Stimulated activated naive B cell treated with anti-CD40 and anti-IgM and Interleukin-4, amounts not matched to agents 10 μg/mL and 1 μg/mL and 100 μg/mL, for 72 hours (primary cell): Measurements from ENCODE around the gene SF3B3.

ENCODE experiments used
- ATAC-seq, 2 donors: fragments of 150-1000 bp; cut with Tn5 transposase; replicated peaks; 2 replicates each; pipeline ENCODE4 v1.10.0; 2021; ENCODE audit warnings: moderate library complexity in 1 of 2
- DNase-seq: peaks from one replicate; pipeline ENCODE4 v3.0.0; 2021
- H3K27ac Mint-ChIP-seq: one replicate; pipeline ENCODE4 v1.8.0; 2022; ENCODE audit warnings: mild to moderate bottlenecking, mixed read lengths
- H3K27me3 Mint-ChIP-seq, 2 donors: one replicate each; pipeline ENCODE4 v1.8.0; 2022; ENCODE audit warnings: mixed read lengths in 2 of 2
- H3K36me3 Mint-ChIP-seq, 2 donors: one replicate each; pipeline ENCODE4 v1.8.0; 2022; ENCODE audit warnings: mixed read lengths in 2 of 2, mild to moderate bottlenecking in 1 of 2
- H3K4me1 Mint-ChIP-seq, 2 donors: one replicate each; pipeline ENCODE4 v1.8.0; 2022; ENCODE audit warnings: mixed read lengths in 2 of 2, mild to moderate bottlenecking in 1 of 2
- H3K4me3 Mint-ChIP-seq, 2 donors: one replicate each; pipeline ENCODE4 v1.8.0; 2022; ENCODE audit warnings: mild to moderate bottlenecking in 2 of 2, mixed read lengths in 2 of 2, moderate library complexity in 1 of 2
- H3K9me3 Mint-ChIP-seq, 2 donors: one replicate each; pipeline ENCODE4 v1.8.0; 2022; ENCODE audit warnings: mixed read lengths in 2 of 2, mild to moderate bottlenecking in 1 of 2

SF3B3 gene

DNA sequence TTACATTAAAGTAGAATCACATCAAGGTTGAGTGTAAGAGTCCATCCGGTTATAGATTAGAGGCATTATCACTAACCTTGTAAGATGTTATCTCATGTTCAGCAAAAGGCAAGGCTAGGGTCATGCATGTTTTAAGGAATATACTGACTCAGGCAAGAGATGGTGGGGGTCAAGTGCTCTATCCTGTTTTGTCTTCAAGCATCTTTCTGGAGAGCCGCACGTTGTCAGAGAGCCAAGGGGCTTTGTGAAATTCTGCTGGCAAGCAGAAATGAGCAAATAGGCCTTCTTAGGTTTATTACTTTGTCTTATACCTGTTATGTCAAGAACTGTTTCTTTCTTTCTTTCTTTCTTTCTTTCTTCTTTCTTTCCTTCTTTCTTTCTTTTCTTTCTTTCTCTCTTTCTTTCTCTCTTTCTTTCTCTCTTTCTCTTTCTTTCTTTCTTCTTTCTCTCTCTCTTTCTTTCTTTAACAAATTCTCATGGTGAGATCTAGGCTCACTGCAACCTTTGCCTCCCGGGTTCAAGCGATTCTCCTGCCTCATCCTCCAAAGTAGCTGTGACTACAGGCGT is 75.4 kb downstream of the SF3B3 start:
- Mint-ChIP-seq H3K27ac (no peak overlapping the region), H3K27me3 (peaks cover 12 to 14% of the 10 kb centered on the region in 2 donors), H3K36me3 (no peaks in the 10 kb centered on the region), H3K4me3 (no peak overlapping the region), H3K9me3 (no peaks in the 10 kb centered on the region), H3K4me1 (no peaks in the 10 kb centered on the region)
- ATAC-seq = no peak
- no peak for DNase-seq

DNA sequence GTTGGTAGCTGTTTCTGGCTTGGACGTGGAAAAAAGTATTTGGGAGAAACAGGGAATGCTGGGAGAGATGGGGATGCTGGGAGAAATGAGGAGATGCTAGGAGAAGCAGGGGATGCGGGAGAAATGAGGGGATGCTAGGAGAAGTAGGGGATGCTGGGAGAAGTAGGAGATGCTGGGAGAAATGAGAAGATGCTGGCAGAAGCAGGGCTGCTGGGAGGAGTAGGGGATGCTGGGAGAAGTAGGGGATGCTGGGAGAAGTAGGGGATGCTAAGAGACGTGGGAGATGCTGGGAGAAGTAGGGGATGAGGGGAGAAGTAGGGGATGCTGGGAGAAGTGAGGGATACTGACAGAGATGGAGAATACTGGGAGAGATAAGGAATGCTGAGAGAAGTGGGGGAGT is 77.1 kb downstream of the SF3B3 start:
- no peak for DNase-seq
- H3K27me3 Mint-ChIP-seq = peaks cover 12 to 14% of the 10 kb centered on the region in 2 donors
- no peaks in the 10 kb centered on the region for H3K36me3 Mint-ChIP-seq
- H3K4me1 Mint-ChIP-seq = peaks cover 0 to 2% of the 10 kb centered on the region in 2 donors
- no peaks in the 10 kb centered on the region for H3K9me3 Mint-ChIP-seq
- H3K27ac Mint-ChIP-seq = no peak overlapping the region
- H3K4me3 Mint-ChIP-seq = no peak overlapping the region
- ATAC-seq = no peak

DNA sequence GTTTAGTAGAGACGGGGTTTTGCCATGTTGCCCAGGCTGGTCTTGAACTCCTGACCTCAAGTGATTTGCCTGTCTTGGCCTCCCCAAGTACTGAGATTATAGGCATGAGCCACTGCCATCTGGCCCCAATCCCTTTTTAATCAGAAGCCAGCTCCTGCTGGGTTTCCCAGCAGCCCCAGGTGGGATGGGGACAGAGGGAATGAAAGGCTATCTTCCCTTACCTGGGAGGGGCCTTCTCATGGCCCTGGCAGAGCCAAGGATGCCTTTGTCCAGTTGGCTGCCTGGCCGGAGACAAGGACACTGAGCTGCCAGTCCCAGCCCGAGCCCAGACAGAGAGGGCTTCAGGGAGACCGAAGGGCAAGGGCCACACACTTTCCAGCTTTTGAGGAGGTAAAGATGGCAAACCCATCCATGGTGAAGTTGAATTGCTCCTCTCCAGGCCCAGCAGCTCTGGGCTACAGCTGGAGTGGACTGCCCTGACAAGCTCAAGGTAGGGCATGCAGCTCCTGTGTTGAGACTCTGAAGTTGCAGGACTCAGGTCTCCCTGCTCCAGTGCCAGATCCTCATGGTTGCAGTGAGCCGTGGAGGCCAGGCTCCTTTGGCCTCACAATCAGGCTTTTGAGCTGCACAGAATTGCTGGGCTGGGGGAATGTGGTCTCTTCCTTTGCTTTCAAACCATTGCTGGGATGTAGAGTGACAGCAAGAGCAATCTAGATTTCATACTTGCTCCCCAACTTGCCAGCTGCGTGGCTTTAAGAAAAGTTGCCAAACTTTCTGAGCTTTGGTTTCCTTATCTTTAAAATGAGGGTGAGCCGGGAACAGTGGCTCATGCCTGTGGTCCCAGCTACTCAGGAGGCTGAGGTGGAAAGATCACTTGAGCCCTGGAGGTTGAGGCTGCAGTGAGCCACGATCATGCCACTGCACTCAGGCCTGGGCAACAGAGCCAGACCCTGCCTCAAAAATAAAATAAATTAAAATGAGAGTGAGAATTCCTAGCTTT is 78.3 kb downstream of the SF3B3 start:
- H3K27ac Mint-ChIP-seq = no peak overlapping the region
- H3K9me3 Mint-ChIP-seq = no peaks in the 10 kb centered on the region
- H3K4me3 Mint-ChIP-seq = no peak overlapping the region
- no peak for DNase-seq
- no peaks in the 10 kb centered on the region for H3K36me3 Mint-ChIP-seq
- no peak for ATAC-seq
- H3K27me3 Mint-ChIP-seq = peaks cover 12 to 14% of the 10 kb centered on the region in 2 donors
- H3K4me1 Mint-ChIP-seq = peaks cover 0 to 2% of the 10 kb centered on the region in 2 donors

DNA sequence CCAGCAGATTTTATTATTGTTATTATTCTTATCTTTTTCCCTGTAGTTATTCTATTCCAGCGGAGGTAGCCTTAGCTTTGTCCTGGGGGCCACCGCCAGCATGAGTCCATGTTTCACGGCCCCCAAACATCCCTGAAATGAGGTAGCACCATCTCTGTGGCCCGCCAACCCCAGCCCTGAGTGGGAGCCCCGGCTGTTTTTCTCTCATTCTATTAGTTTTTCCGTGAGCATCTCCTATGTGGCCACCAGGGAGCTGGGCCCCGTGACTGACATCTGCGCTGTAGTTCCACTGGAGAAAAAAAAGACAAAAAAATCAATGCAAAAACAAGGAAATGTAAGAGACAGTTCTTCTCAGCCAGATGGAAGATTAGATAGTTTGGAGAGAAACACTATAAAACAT is 79.2 kb downstream of the SF3B3 start:
- no peaks in the 10 kb centered on the region for H3K36me3 Mint-ChIP-seq
- ATAC-seq = no peak
- DNase-seq = no peak

DNA sequence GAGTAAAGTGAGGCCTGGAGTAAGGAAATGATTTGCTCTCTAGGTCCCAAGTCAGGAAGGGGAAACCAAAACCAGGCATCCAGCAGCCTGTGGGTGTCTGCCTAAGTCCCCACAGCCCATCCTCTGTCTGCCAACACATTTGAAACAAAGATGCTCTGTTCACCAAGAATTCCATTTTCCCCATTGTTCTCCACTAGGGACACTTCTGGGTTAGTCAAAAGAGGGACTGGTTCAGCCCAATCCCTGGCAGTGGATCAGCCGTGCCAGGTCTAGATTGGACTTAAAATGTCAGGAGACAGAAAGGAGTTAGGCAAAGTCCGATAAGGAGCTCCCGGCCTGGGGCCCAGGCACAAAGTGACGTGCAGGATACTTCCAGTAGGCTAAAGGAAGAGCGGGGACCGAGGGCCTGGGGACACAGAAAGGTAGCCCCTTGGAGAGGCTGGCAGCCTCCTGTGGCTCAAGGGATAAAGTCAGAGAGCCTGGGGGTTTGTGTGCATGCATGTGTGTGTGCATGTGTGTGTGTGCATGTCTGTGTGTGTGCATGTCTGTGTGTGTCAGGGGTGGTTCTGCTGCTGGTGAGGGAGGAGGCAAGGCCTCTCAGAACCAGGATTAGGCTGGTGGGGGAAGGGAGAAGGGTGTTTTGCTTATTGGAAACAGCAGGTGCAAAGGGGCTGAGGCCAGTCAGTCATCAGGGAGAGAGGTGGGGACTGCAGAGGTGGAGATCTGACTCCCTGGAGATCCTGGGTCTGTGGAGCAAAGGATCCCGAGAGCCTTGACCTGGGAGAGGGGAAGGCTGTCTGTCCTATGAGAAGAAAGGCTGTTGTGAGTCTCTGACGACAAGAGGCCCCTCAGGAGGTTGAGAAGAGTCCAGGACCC is 81.0 kb downstream of the SF3B3 start:
- H3K4me1 Mint-ChIP-seq = peaks cover 0 to 2% of the 10 kb centered on the region in 2 donors
- peaks cover 18 to 20% of the 10 kb centered on the region in 2 donors for H3K27me3 Mint-ChIP-seq
- no peak for DNase-seq
- H3K9me3 Mint-ChIP-seq = no peaks in the 10 kb centered on the region
- H3K36me3 Mint-ChIP-seq = no peaks in the 10 kb centered on the region
- H3K27ac Mint-ChIP-seq = no peak overlapping the region
- ATAC-seq = no peak
- no peak overlapping the region for H3K4me3 Mint-ChIP-seq

More for the DNA sequence above, 79.2 kb downstream of the SF3B3 start:
- H3K27me3 Mint-ChIP-seq = peaks cover 12 to 20% of the 10 kb centered on the region in 2 donors
- H3K4me1 Mint-ChIP-seq = peaks cover 0 to 2% of the 10 kb centered on the region in 2 donors
- H3K9me3 Mint-ChIP-seq = no peaks in the 10 kb centered on the region
- H3K4me3 Mint-ChIP-seq = no peak overlapping the region
- H3K27ac Mint-ChIP-seq = no peak overlapping the region

DNA sequence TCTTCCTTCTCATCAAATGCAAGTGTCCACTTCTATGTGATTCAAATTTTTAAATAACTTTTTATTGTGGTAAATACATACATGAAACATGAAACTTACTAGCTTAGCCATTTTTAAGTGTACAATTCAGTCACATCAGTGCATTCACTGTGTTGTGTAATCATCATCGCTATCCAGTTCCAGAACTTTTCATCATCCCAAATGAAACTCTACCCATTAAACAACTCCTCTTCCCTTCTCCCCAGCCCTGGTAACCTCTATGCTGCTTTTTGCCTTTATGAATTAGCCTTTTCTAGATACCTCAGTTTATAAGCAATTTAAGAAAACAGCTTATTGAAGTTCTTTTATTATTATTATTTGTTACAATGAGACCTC is 81.7 kb downstream of the SF3B3 start:
- H3K27me3 Mint-ChIP-seq = peaks cover 14 to 16% of the 10 kb centered on the region in 2 donors
- ATAC-seq (no peak), DNase-seq (no peak)
- no peaks in the 10 kb centered on the region for H3K36me3 Mint-ChIP-seq
- no peak overlapping the region for H3K4me3 Mint-ChIP-seq
- H3K4me1 Mint-ChIP-seq = peaks cover 0 to 2% of the 10 kb centered on the region in 2 donors
- H3K9me3 Mint-ChIP-seq = no peaks in the 10 kb centered on the region
- H3K27ac Mint-ChIP-seq = no peak overlapping the region

DNA sequence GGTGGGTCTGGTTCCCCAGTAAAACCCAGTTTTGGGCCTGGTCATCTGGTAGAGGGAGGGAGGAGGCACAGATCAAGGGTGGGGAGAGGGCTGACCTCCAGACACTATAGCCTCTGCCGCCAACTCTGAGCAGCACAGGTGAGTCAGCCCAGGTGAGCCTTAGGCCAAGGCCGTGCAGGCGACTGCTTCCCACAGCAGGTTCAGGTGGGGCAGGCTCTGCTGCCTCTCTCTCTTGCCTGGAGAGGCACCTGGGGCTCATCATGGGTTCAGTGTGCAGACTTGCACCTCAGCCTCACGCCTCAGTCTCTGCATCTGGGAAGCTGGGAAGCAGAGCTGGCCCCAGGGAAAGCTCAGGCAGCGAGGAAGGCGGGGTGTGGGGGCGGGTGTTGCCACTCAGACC is 84.9 kb downstream of the SF3B3 start:
- ATAC-seq (no peak), DNase-seq (no peak)
- peaks cover 0 to 2% of the 10 kb centered on the region in 2 donors for H3K4me1 Mint-ChIP-seq
- H3K4me3 Mint-ChIP-seq = no peak overlapping the region
- no peak overlapping the region for H3K27ac Mint-ChIP-seq
- no peaks in the 10 kb centered on the region for H3K36me3 Mint-ChIP-seq
- H3K27me3 Mint-ChIP-seq = peaks cover 9 to 18% of the 10 kb centered on the region in 2 donors
- no peaks in the 10 kb centered on the region for H3K9me3 Mint-ChIP-seq

DNA sequence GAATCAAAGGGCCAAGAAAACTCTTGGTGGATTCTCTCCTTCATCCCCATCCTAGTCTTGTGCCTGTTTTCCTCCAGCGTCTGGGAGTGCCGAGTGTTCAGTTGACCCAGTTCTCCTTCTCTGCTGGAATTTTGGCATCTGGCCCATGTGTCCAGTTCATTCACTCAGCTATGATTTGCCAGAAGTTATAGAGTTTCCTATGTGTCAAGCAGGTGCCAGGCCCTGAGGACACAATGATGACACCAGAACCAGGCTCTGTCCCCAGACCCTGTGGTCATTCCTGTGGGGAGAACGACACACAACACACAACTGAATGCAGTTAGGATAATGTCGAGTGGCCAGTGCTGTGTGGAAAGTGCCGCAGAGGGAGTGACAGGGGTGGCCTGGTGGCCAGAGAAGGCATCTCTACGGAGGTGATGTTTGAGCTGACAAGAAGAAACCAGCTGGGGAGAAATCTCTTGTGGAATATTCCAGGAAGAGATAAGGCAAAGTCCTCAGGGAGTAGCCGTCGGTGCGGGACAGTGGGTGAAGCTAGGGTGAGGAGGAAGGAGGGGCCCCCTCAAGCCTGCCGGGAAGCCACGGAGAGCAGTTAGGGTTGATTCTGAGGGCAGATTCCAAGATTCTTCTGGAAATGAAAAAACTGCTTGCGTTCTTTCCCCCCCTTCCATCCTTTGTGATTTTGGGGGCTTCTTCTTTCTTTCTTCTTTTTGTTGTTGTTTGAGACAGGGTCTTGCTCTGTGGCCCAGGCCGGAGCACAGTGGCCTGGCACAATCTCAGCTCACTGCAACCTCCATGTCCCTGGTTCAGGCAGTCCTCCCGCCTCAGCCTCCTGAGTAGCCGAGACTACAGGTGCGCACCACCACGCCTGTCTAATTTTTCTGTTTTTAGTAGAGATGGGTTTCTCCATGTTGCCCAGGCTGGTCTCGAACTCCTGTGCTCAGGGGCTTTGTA is 86.9 kb downstream of the SF3B3 start:
- no peak overlapping the region for H3K27ac Mint-ChIP-seq
- peaks cover 9 to 18% of the 10 kb centered on the region in 2 donors for H3K27me3 Mint-ChIP-seq
- DNase-seq = no peak
- no peak for ATAC-seq
- H3K36me3 Mint-ChIP-seq = no peaks in the 10 kb centered on the region
- no peak overlapping the region for H3K4me3 Mint-ChIP-seq
- no peaks in the 10 kb centered on the region for H3K9me3 Mint-ChIP-seq
- H3K4me1 Mint-ChIP-seq = no peaks in the 10 kb centered on the region

DNA sequence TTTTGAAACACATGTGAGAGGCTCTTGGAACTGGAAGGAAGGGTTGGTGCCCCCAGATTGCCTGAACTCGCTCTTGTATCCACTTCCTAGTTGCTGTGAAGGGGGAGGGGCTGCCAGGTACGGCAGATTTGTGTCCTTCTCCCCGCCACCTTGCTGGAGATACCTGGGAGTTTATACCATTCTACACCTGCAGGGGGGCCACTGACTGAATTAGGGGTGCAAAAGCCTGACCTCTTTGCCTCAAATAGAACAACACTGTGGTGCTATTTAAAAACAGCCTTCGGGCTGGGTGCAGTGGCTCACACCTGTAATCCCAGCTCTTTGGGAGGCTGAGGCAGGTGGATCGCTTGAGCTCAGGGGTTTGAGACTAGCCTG is 87.6 kb downstream of the SF3B3 start:
- no peak overlapping the region for H3K27ac Mint-ChIP-seq
- H3K4me3 Mint-ChIP-seq = no peak overlapping the region
- H3K4me1 Mint-ChIP-seq = no peaks in the 10 kb centered on the region
- H3K9me3 Mint-ChIP-seq = no peaks in the 10 kb centered on the region
- no peaks in the 10 kb centered on the region for H3K36me3 Mint-ChIP-seq
- H3K27me3 Mint-ChIP-seq = peaks cover 9 to 18% of the 10 kb centered on the region in 2 donors
- no peak for ATAC-seq
- no peak for DNase-seq

DNA sequence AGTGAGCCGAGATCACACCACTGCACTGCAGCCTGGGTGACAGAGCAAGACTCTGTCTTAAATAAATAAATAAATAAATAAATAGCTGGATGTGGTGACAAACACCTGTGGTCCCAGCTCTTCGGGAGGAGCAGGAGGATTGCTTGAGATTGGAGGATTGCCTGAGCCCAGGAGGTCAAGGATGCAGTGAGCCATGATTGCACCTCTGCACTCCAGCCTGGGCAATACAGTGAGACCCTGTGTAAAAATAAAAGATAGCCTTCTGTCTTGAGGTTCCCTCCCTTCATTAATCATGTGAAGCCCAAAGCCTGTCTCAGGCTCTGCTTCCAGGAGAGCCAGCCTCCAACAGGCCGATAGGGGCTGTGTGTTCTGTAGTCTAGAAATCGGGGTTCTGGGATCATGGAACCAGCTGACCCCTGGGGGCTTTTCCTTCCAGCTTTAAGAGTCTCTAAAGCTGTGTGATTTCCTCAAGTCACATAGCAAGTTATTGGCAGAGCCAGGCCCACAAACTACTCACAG is 88.2 kb downstream of the SF3B3 start:
- ATAC-seq (no peak), DNase-seq (no peak)
- H3K9me3 Mint-ChIP-seq = no peaks in the 10 kb centered on the region
- no peak overlapping the region for H3K27ac Mint-ChIP-seq
- H3K36me3 Mint-ChIP-seq = no peaks in the 10 kb centered on the region
- no peak overlapping the region for H3K4me3 Mint-ChIP-seq
- peaks cover 9 to 18% of the 10 kb centered on the region in 2 donors for H3K27me3 Mint-ChIP-seq
- no peaks in the 10 kb centered on the region for H3K4me1 Mint-ChIP-seq

DNA sequence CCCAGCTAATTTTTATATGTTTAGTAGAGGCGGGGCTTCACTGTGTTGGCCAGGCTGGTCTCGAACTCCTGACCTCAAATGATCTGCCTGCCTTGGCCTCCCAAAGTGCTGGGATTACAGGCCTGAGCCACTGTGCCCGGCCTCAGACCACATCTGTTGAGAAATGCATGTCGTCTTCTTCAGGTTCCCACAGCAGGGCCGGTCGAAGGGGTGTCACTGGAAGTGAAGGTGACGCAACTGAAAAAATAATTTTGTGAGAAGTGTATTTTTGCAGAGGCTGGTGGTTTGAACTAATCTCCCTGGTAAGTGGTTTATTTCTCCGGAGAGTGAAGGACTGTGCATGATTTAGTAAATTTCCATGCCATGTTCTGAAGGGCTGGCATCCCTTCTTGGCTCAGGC is 89.3 kb downstream of the SF3B3 start:
- no peaks in the 10 kb centered on the region for H3K9me3 Mint-ChIP-seq
- DNase-seq (no peak), ATAC-seq (no peak)
- H3K4me3 Mint-ChIP-seq = no peak overlapping the region
- H3K36me3 Mint-ChIP-seq = no peaks in the 10 kb centered on the region
- no peak overlapping the region for H3K27ac Mint-ChIP-seq
- H3K4me1 Mint-ChIP-seq = no peaks in the 10 kb centered on the region
- H3K27me3 Mint-ChIP-seq = peaks cover 9 to 12% of the 10 kb centered on the region in 2 donors

DNA sequence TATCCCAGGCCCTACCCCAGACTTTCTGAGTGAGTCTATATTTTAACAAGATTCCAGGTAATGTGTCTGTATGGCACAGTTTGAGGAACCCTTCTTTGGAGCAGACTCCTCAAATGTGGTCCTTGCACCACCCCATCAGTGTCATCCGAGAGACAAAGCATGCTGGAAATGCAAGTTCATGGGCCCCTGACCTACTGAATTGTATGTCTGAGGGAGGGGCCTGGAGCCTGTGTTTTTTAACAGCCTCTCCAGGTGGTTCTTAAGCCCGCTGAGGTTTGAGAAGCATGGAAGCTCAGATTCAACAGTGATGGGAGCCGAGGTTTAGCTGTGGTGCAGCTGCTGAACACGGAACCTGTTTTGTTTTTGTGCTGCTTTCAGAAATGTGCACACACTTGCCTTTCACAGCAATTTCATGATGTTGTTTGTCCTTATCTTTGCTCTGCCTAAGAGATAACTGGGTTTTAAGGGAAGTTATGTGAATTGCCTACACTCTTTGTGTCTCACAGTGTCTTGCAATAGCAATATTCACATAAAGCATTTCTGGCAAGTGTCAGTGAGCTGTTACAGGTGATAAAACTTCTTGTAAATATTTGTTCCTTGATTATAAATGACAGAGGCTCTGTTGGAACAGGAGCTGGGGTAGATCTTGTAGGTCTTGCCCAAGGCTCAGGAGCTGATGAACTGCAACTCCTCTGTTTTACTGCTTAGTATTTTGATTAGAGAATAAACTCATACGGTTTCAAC is 90.8 kb downstream of the SF3B3 start:
- H3K27ac Mint-ChIP-seq = no peak overlapping the region
- DNase-seq = no peak
- no peaks in the 10 kb centered on the region for H3K4me1 Mint-ChIP-seq
- ATAC-seq = no peak
- H3K27me3 Mint-ChIP-seq = peaks cover 6 to 12% of the 10 kb centered on the region in 2 donors
- no peaks in the 10 kb centered on the region for H3K9me3 Mint-ChIP-seq
- H3K36me3 Mint-ChIP-seq = no peaks in the 10 kb centered on the region
- no peak overlapping the region for H3K4me3 Mint-ChIP-seq

DNA sequence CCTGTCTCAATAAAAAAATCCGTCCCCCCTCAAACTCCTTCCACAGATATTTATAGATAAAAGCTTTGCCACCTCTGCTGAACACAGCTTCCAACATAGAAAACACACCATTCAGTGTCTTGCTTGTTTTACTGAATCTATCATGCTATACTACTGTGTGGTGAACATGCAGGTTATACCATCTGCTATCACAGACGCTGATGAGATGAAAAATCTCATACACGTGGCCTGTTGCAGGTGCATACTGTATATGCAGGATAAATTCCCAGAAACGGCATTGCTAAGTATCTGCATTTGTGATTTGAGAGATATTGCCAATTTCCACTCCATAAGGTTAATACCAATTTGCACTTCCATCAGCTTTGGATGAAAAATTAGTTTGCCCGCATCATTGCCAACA is 92.3 kb downstream of the SF3B3 start:
- no peak overlapping the region for H3K27ac Mint-ChIP-seq
- no peak for ATAC-seq
- DNase-seq = no peak
- H3K27me3 Mint-ChIP-seq = peaks cover 0 to 12% of the 10 kb centered on the region in 2 donors
- no peak overlapping the region for H3K4me3 Mint-ChIP-seq
- H3K4me1 Mint-ChIP-seq = no peaks in the 10 kb centered on the region
- H3K9me3 Mint-ChIP-seq = no peaks in the 10 kb centered on the region
- no peaks in the 10 kb centered on the region for H3K36me3 Mint-ChIP-seq
